K562 (cell line): ENCODE measurements around the gene CEP128. TPM values are rescaled to one million over a fixed set of nuclear protein-coding genes. Genes with fewer than 3 reads are reported as not detected.

Source experiments
- ATAC-seq: fragments of 200-7000 bp; cut with Tn5 transposase; 3 replicates; pipeline ENCODE4 v1.9.1; 2020; ENCODE audit warnings: moderate library complexity
- BruUV-seq: library from RNA; stranded (reverse); fragments of 400-500 nt; replicated peaks from 2 replicates; lab custom pipeline; 2021; lab: Mats Ljungman, UMichigan
- CTCF ChIA-PET: fragments of 300-600 bp; formaldehyde crosslinking; extraction: SDS; loops from one replicate; lab custom pipeline; 2021; ENCODE audit warnings: low intra/inter-chr PET ratio; lab: Yijun Ruan, JAX
- POLR2A ChIA-PET: fragments of 300-600, 350-650 bp; sonication (Branson Sonifier 250); formaldehyde crosslinking; extraction: SDS; loops from one replicate; lab custom pipeline; 2021; ENCODE audit warnings: antibody characterized with exemption, inconsistent platforms; lab: Yijun Ruan, JAX
- DNase-seq, 4 experiments: peaks; one replicate each; pipeline versions ENCODE4 v3.0.0 to v3.0.0-alpha.2; 2011 to 2018; ENCODE audit warnings: low spot score in 3 of 4, mixed read lengths in 3 of 4; ENCODE audit errors: extremely low read depth in 1 of 4
- FAIRE-seq: peaks from 2 replicates; lab custom pipeline; 2011; peaks lifted over from hg19 to GRCh38; lab: Jason Lieb, UNC
- H2AFZ ChIP-seq: 2 replicates; pipeline ENCODE4 v1.6.0; 2011; ENCODE audit warnings: low read depth, low read length, control low read depth, inconsistent platforms
- H3K27ac ChIP-seq: fragments of 200-600 bp; 3 replicates; pipeline ENCODE4 v1.8.0; 2011; ENCODE audit warnings: low read depth, mild to moderate bottlenecking, control low read depth, inconsistent platforms, low read length, moderate library complexity, mixed read lengths; ENCODE audit errors: extremely low read depth
- H3K27me3 ChIP-seq, 2 experiments: fragments of 300-600 bp in 1 of 2; 2 replicates in 1 of 2; 3 replicates in 1 of 2; pipeline versions ENCODE4 v1.6.0 to v1.8.0; 2011; ENCODE audit warnings: inconsistent platforms in 2 of 2, low read length in 2 of 2, mild to moderate bottlenecking in 1 of 2, mixed read lengths in 1 of 2, moderate library complexity in 1 of 2; ENCODE audit not compliant: control insufficient read depth in 2 of 2, insufficient read depth in 2 of 2
- H3K36me3 ChIP-seq: fragments of 300-600 bp; 3 replicates; pipeline ENCODE4 v1.8.0; 2011; ENCODE audit warnings: mild to moderate bottlenecking, low read length, inconsistent platforms; ENCODE audit not compliant: control insufficient read depth, insufficient read depth
- H3K4me1 ChIP-seq, 2 experiments: fragments of 200-600 bp in 1 of 2; replicated peaks in 1 of 2; 2 replicates in 1 of 2; 3 replicates in 1 of 2; pipeline versions ENCODE4 v1.5.1 to v1.8.0; 2011; ENCODE audit warnings: inconsistent platforms in 2 of 2, low read length in 2 of 2, mild to moderate bottlenecking in 1 of 2, mixed read lengths in 1 of 2, moderate library complexity in 1 of 2; ENCODE audit not compliant: control insufficient read depth in 2 of 2, insufficient read depth in 2 of 2
- H3K4me2 ChIP-seq: 2 replicates; pipeline ENCODE4 v1.6.1; 2011; ENCODE audit warnings: low read length, control low read depth, inconsistent platforms, mixed read lengths; ENCODE audit not compliant: insufficient read depth
- H3K4me3 ChIP-seq: fragments of 200-600 bp; sonication (generic), shearing (Covaris generic); 2 replicates; pipeline ENCODE4 v1.5.1; 2016; ENCODE audit warnings: control low read depth, inconsistent platforms
- H3K79me2 ChIP-seq: fragments of 200-600 bp; 3 replicates; pipeline ENCODE4 v1.8.0; 2011; ENCODE audit warnings: low read length, inconsistent platforms; ENCODE audit not compliant: control insufficient read depth, insufficient read depth
- H3K9ac ChIP-seq, 2 experiments: 2 replicates each; pipeline versions ENCODE4 v1.6.0 to v1.6.1; 2011; ENCODE audit warnings: low read depth in 2 of 2, low read length in 2 of 2, control low read depth in 1 of 2, inconsistent platforms in 1 of 2, mild to moderate bottlenecking in 1 of 2, mixed read lengths in 1 of 2; ENCODE audit not compliant: insufficient read depth in 1 of 2
- H3K9me1 ChIP-seq: one replicate; pipeline ENCODE4 v1.6.0; 2011; ENCODE audit warnings: inconsistent platforms, mild to moderate bottlenecking, low read length, moderate library complexity; ENCODE audit not compliant: control insufficient read depth, insufficient read depth
- H3K9me3 ChIP-seq: replicated peaks from 2 replicates; pipeline ENCODE4 v1.5.1; 2011; ENCODE audit warnings: low read depth, low read length, inconsistent platforms; ENCODE audit not compliant: control insufficient read depth, insufficient read depth
- H4K20me1 ChIP-seq: replicated peaks from 2 replicates; pipeline ENCODE4 v1.6.1; 2011; ENCODE audit warnings: low read length, inconsistent platforms, mixed read lengths; ENCODE audit not compliant: control insufficient read depth, insufficient read depth
- HINFP ChIP-seq: fragments of 450-650 bp; conservative IDR thresholded peaks from 2 replicates; pipeline ENCODE4 v1.6.1; 2016; ENCODE audit warnings: missing genetic modification characterization, low read depth, mild to moderate bottlenecking, control low read depth, missing compliant biosample characterization
- NFYB ChIP-seq: IDR thresholded peaks from 2 replicates; pipeline ENCODE4 v1.6.1; 2011; ENCODE audit warnings: mild to moderate bottlenecking, moderate library complexity; ENCODE audit not compliant: insufficient read length; ENCODE audit errors: extremely low read depth
- PHB2 ChIP-seq: fragments of 450-650 bp; IDR thresholded peaks from 2 replicates; pipeline ENCODE4 v1.6.1; 2017; ENCODE audit warnings: low read depth
- PHF20 ChIP-seq: fragments of 450-650 bp; IDR thresholded peaks from 2 replicates; pipeline ENCODE4 v1.6.1; 2018; ENCODE audit not compliant: partially characterized antibody
- RB1 ChIP-seq: fragments of 450-650 bp; IDR thresholded peaks from 2 replicates; pipeline ENCODE4 v1.6.1; 2017; ENCODE audit warnings: low read depth, mild to moderate bottlenecking
- SNIP1 ChIP-seq: fragments of 450-650 bp; IDR thresholded peaks from 2 replicates; pipeline ENCODE4 v1.7.1; 2017; ENCODE audit warnings: low read depth, mild to moderate bottlenecking
- STAG1 ChIP-seq: sonication (generic); formaldehyde crosslinking; IDR thresholded peaks from 2 replicates; pipeline ENCODE4 v1.5.0; 2020; ENCODE audit warnings: missing genetic modification reagents, borderline replicate concordance
- ZNF436 ChIP-seq: fragments of 250-450, 450-650 bp; sonication (Bioruptor Pico); formaldehyde crosslinking; IDR thresholded peaks from 2 replicates; pipeline ENCODE4 v1.7.0; 2020; ENCODE audit warnings: mild to moderate bottlenecking
- WGBS: fragments of 100-300 bp; shearing (Covaris generic); methylation state at CpG from one replicate; pipeline ENCODE4 v1.1.6; 2016; ENCODE audit warnings: low coverage, mixed read lengths; ENCODE audit not compliant: insufficient coverage; ENCODE audit errors: missing lambda C conversion rate; 5-methylcytosine and 5-hydroxymethylcytosine counted together
- in situ Hi-C: fragments of 300-500 bp; cut with MboI; formaldehyde crosslinking; loops from 4 replicates; pipeline ENCODE4 v1.15.0; 2018; ENCODE audit warnings: inconsistent platforms, mixed read lengths
- intact Hi-C: fragments of 100-400 bp; cut with micrococcal nuclease; formaldehyde crosslinking; loops from 2 replicates; pipeline ENCODE4 v1.14.2; 2022
- polyA plus RNA-seq, 8 experiments: library from polyadenylated mRNA; depleted of rRNA in 4 of 8; stranded (reverse) in 5 of 8; unstranded in 3 of 8; fragments of >200 nt; fragmentation: Nextera tagmentation in 2 of 8; fragmentation: Illumina TruSeq in 1 of 8; extraction: Ambion mirVana in 2 of 8; extraction: Trizol in 1 of 8; gene quantifications; 2 replicates each; pipeline versions ENCODE4 v1.2.1 to v1.2.3, GENCODE V29; 2011 to 2014; ENCODE audit warnings: inconsistent platforms in 1 of 8, missing spikeins in 1 of 8
- total RNA-seq, 7 experiments: library from RNA; depleted of rRNA in 6 of 7; stranded (reverse); fragments of >200 nt in 6 of 7; fragmentation: Illumina TruSeq in 2 of 7; extraction: Trizol in 2 of 7; gene quantifications; 2 replicates each; pipeline versions ENCODE4 v1.2.1 to v1.2.3, GENCODE V29; 2011 to 2021; ENCODE audit warnings: low replicate concordance in 1 of 7

CEP128 gene
- total and polyA plus RNA-seq, 9 of the 15 experiments (the other 6 are each of a cell fraction or from before 2014, with no cell fraction given): 2.3 to 9.2 (median 4.6) TPM

GRCh38 chr14:80586131-80586530 lies 355.4 kb downstream of the CEP128 start:
- no peaks in the 10 kb centered on the region for H3K4me1 ChIP-seq
- no peak overlapping the region for H3K27ac ChIP-seq
- DNase-seq: no peak
- no peak overlapping the region for H3K4me2 ChIP-seq
- no peak overlapping the region for H3K9ac ChIP-seq
- no peaks in the 10 kb centered on the region for H3K79me2 ChIP-seq
- no peak overlapping the region for H2AFZ ChIP-seq
- in situ Hi-C loops: no loop called here
- no peak for FAIRE-seq
- ATAC-seq: no peak
- WGBS: 0% methylated on average over 1 of the region's 1 CpG
- intact Hi-C loops: no loop called here
- no peaks in the 10 kb centered on the region for H4K20me1 ChIP-seq
- TF ChIP-seq HINFP (no peak), SNIP1 (no peak)
- H3K9me1 ChIP-seq: no peaks in the 10 kb centered on the region
- H3K4me3 ChIP-seq: no peak overlapping the region
- no peaks in the 10 kb centered on the region for H3K27me3 ChIP-seq
- H3K9me3 ChIP-seq: no peaks in the 10 kb centered on the region
- POLR2A ChIA-PET: no interaction called here
- H3K36me3 ChIP-seq: no peaks in the 10 kb centered on the region
- BruUV-seq: no TSS peak
- CTCF ChIA-PET: no interaction called here

GRCh38 chr14:80585506-80585835 lies 356.1 kb downstream of the CEP128 start:
- FAIRE-seq: no peak
- Histone ChIP-seq H3K9me1 (no peaks in the 10 kb centered on the region), H3K4me1 (no peaks in the 10 kb centered on the region), H3K9ac (no peak overlapping the region), H3K36me3 (no peaks in the 10 kb centered on the region), H2AFZ (no peak overlapping the region), H3K27ac (no peak overlapping the region), H3K79me2 (no peaks in the 10 kb centered on the region), H3K9me3 (no peaks in the 10 kb centered on the region), H3K4me2 (no peak overlapping the region), H4K20me1 (no peaks in the 10 kb centered on the region), H3K27me3 (no peaks in the 10 kb centered on the region), H3K4me3 (no peak overlapping the region)
- intact Hi-C loops (no loop called here), in situ Hi-C loops (no loop called here)
- WGBS: 6% methylated on average over 1 of the region's 1 CpG
- POLR2A ChIA-PET: no interaction called here
- ATAC-seq: no peak
- no peak for DNase-seq
- CTCF ChIA-PET: no interaction called here
- no peak for TF ChIP-seq RB1
- TF ChIP-seq STAG1 (CRISPR knock-in tag): no peak
- no peak for TF ChIP-seq NFYB
- no peak for TF ChIP-seq ZNF436 (CRISPR knock-in tag)
- no peak for TF ChIP-seq PHF20
- TF ChIP-seq PHB2: no peak
- TF ChIP-seq, all 486 proteins: peak for 0
- no TSS peak for BruUV-seq
